Kidney (tissue), 14 donors: ENCODE results near the gene RPS19BP1. TPM values are rescaled to one million over a fixed set of nuclear protein-coding genes. Genes with fewer than 3 reads are reported as not detected.

Experiments
- DNase-seq, 5 donors: peaks; one replicate each; pipeline ENCODE4 v3.0.0-alpha.2; 2013 to 2020
- FAIRE-seq: peaks from 2 replicates; lab custom pipeline; 2012; peaks lifted over from hg19 to GRCh38; lab: Jason Lieb, UNC
- H3K27ac ChIP-seq, 2 donors: one replicate each; pipeline ENCODE4 v1.7.0; 2013; ENCODE audit warnings: low read depth in 2 of 2, low read length in 2 of 2, inconsistent platforms in 1 of 2
- H3K27me3 ChIP-seq: one replicate; pipeline ENCODE4 v1.7.1; 2013; ENCODE audit warnings: low read length, inconsistent platforms; ENCODE audit not compliant: control insufficient read depth, insufficient read depth
- H3K36me3 ChIP-seq, 3 donors: one replicate each; pipeline versions ENCODE4 v1.7.0 to v1.7.1; 2013; ENCODE audit warnings: low read length in 3 of 3, control low read depth in 1 of 3, inconsistent platforms in 1 of 3; ENCODE audit not compliant: insufficient read depth in 3 of 3, control insufficient read depth in 2 of 3
- H3K4me1 ChIP-seq, 3 donors: one replicate each; pipeline versions ENCODE4 v1.7.0 to v1.7.1; 2013; ENCODE audit warnings: low read length in 3 of 3, inconsistent platforms in 1 of 3, low read depth in 1 of 3; ENCODE audit not compliant: control insufficient read depth in 2 of 3, insufficient read depth in 2 of 3
- H3K4me3 ChIP-seq, 3 donors: one replicate each; pipeline versions ENCODE4 v1.7.0 to v1.8.1; 2013; ENCODE audit warnings: low read length in 3 of 3, control low read depth in 1 of 3, inconsistent platforms in 1 of 3
- H3K9ac ChIP-seq, 3 donors: one replicate each; pipeline versions ENCODE4 v1.7.0 to v1.7.1; 2013; ENCODE audit warnings: low read length in 3 of 3, control low read depth in 1 of 3, inconsistent platforms in 1 of 3
- H3K9me3 ChIP-seq, 3 donors: one replicate each; pipeline versions ENCODE4 v1.7.0 to v1.7.1; 2013; ENCODE audit warnings: low read length in 3 of 3, control low read depth in 1 of 3, inconsistent platforms in 1 of 3; ENCODE audit not compliant: control insufficient read depth in 2 of 3, insufficient read depth in 1 of 3
- CTCF ChIP-seq: IDR thresholded peaks from 3 replicates; pipeline ENCODE4 v1.5.1; 2012; ENCODE audit warnings: mild to moderate bottlenecking, moderate library complexity, borderline replicate concordance; ENCODE audit not compliant: insufficient read depth; ENCODE audit errors: extremely low read depth
- intact Hi-C: fragments of 100-400 bp; cut with DNase I; formaldehyde crosslinking; loops from one replicate; pipeline ENCODE4 v1.11.1; 2022
- polyA plus RNA-seq: library from polyadenylated mRNA; stranded (reverse); fragments of 350-450 nt; fragmentation: Illumina TruSeq; extraction: RNeasy Lipid Tissue Mini Kit (QIAGEN cat#74804); gene quantifications from one replicate; pipeline ENCODE4 v1.2.3, GENCODE V29; 2014; ENCODE audit warnings: low read depth, low replicate concordance; ENCODE audit not compliant: insufficient read depth
- total RNA-seq: library from RNA; stranded (reverse); fragmentation: NEBNext Ultra II Directional; extraction: Animal tissue kit (Norgen Biotek cat#: 25700); gene quantifications from one replicate; pipeline ENCODE4 v1.2.1, GENCODE V29; 2021
- donor health status: control.
- donor health status: control.
- donor health status: control.
- donor health status: control.
- donor health status: control.
- donor health status: DM: yes; HTN: yes; CAD: no.
- donor health status: Normal renal cell carcinoma (clear cell type).

RPS19BP1 gene
- total and polyA plus RNA-seq, 2 donors from 2014 or later = 51.8 to 180 TPM

- DNase-seq (peak in 1 of 5 donors; percentile 55), FAIRE-seq (no peak)
- Histone ChIP-seq H3K27ac (no peak overlapping the region), H3K9ac (no peak overlapping the region), H3K4me3 (no peak overlapping the region), H3K36me3 (peaks cover 0 to 31% (median 21%) of the 10 kb centered on the region in 3 donors), H3K4me1 (peaks cover 0 to 67% (median 52%) of the 10 kb centered on the region in 3 donors), H3K9me3 (no peaks in the 10 kb centered on the region), H3K27me3 (no peaks in the 10 kb centered on the region)
- intact Hi-C loops = no loop called here
- TF ChIP-seq CTCF = no peak
Measured at GRCh38 chr22:39527481-39527961, 5.0 kb downstream of the RPS19BP1 start.

GRCh38 chr22:39526736-39527171 is 5.8 kb downstream of the RPS19BP1 start:
- no peak for TF ChIP-seq CTCF
- DNase-seq (peak in 1 of 5 donors; percentile 66), FAIRE-seq (no peak)
- no peak overlapping the region for H3K27ac ChIP-seq
- H3K4me1 ChIP-seq = peaks cover 0 to 71% (median 55%) of the 10 kb centered on the region in 3 donors
- no peak overlapping the region for H3K9ac ChIP-seq
- no peaks in the 10 kb centered on the region for H3K27me3 ChIP-seq
- H3K36me3 ChIP-seq = peaks cover 3 to 36% (median 26%) of the 10 kb centered on the region in 3 donors
- no peaks in the 10 kb centered on the region for H3K9me3 ChIP-seq
- intact Hi-C loops = no loop called here
- no peak overlapping the region for H3K4me3 ChIP-seq

- Histone ChIP-seq H3K27ac (no peak overlapping the region), H3K36me3 (peaks cover 7 to 44% (median 28%) of the 10 kb centered on the region in 3 donors)
Measured at GRCh38 chr22:39525658-39525975, 6.9 kb downstream of the RPS19BP1 start.

More at GRCh38 chr22:39525658-39525975, 6.9 kb downstream of the RPS19BP1 start:
- Histone ChIP-seq H3K9ac (no peak overlapping the region), H3K4me1 (peaks cover 0 to 63% (median 48%) of the 10 kb centered on the region in 3 donors), H3K4me3 (no peak overlapping the region), H3K9me3 (no peaks in the 10 kb centered on the region), H3K27me3 (no peaks in the 10 kb centered on the region)
- TF ChIP-seq CTCF = no peak
- intact Hi-C loops = no loop called here
- peak in 1 of 5 donors; percentile 75 for DNase-seq
- no peak for FAIRE-seq
